GM19467 (cell line): ENCODE measurements around the gene PHACTR1.

Experiments used
- ATAC-seq: cut with Tn5 transposase; IDR thresholded peaks from one replicate; pipeline ENCODE4 v1.9.1; 2021; ENCODE audit warnings: mild to moderate bottlenecking, moderate library complexity; ENCODE audit not compliant: unreplicated experiment

PHACTR1 gene

DNA sequence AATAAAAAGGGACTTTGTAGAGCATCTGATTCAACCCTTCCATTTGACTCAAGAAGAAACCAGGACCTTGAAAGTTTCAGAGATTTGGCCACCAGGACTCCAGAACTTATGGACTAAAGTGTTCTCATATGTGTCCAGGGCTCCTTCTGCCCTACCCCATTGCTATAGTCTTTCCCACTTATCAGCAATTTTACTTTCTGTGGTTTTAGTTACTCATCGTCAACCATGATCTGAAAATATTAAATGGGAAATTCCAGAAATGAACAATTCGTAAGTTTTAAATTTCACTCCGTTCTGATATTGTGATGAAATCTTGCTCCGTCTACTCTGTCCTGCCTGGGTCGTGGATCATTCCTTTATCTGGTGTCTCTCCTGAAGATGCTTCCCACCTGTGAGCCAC, 259.8 kb downstream of the PHACTR1 start:
- ATAC-seq, result no peak

DNA sequence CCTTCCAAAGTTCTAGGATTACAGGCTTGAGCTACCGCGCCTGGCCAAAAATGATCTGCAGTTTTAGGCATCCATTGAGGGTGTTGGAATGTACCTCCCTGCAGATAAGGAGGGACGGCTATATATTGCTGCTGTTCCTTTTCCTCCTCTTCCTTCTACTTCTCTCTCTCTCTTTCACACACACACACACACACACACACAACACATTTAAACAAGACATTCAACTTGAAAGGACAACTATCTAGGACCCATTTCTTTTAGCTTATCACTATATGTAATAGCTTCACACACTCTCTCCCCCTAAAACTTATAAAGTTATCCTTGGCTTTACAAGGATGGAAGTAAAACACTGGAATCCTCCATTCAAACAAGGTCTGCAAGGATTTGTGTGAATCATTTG, 260.6 kb downstream of the PHACTR1 start:
- ATAC-seq, result no peak

DNA sequence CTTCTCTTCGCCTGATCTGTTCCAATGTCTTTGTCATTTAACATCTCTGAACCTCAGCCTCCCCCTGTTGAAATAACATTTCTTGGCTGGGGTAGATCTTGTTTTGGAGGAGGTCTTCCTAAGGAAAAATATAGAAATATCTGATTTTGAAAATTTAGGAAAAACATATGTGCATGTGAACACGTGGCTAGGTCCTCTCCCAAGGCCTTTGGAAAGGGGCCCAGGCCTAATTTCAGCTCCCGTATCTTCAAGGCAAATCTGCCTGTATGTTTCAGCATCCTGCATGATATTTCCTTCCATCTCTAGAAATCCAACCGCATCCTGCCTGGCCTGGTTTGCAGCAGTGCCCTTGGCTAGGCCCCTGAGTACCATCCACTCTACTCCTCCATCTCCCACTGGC, 261.2 kb downstream of the PHACTR1 start:
- no peak for ATAC-seq

DNA sequence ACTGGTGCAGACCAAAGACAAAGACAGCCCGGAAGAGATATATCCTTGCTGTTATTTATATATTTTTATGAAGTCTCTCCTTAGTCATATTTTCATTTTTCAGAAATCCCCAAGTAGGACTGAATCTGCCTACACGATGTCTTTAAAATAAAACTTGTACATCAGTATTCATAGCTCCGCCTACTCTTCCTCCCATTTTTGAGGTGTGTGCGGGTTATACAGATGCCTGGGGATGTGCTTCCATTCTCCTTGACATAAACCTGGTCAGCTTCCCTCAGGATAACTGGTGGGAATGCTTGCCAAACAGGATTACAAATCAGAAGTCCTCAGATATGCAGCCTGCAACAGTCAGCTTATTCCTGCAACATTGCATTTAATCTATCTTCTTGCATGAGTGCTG, 264.2 kb downstream of the PHACTR1 start:
- ATAC-seq, result no peak

DNA sequence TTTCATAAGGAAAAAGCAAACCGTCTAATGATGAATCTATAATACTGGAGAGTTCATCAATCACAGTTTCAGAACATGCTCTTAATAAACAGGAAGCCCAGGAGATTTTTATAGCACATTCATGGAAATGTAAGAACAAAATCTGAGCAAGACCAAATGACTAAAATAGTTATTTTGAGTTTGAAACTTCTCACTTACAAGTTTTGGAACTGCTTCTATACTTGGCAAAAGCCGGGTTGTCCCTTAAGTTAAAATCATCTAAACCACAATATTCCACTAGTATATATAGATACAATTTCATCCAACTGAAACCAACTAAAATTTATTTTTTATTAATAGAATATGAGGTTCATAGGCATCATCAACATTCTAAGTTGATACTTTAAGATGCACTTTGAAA, 268.2 kb downstream of the PHACTR1 start:
- ATAC-seq, result no peak

DNA sequence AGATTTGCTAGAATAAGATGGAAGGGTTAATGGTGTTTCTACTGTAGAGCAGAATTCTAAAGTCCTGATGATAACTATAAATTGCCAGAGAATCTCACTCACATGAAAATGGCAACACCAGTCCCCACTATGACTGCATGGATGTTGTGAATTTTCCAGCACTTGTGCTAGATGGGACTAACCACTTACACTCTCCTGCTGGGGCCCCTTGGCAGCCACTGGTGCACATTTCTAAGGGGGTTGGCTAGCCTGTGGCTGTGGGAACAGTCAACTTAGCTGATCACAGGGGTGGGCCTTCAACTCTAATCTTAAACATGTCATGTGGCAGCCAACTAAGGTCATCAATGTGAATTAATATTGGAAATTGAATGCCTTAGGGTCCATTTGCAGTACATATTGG, 271.2 kb downstream of the PHACTR1 start:
- ATAC-seq, result no peak

DNA sequence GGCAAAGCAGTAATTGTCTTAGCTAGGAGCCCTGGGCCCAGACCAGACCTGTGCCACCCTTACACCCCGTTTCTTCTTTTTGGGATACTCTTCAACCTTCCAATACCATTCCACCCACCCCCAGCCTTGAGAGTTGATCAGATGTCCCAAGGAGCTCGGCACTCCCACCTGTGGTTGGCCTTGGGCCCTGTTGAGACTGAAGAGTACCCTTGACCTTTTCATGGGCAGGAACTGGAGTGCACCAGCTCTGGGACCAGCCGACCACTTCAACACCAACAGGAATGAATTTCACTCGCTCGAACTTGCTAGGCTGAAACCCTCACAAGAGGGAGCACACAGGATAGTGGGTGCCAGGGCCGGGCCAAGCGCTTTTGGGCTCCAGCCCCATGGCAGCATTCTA, 273.6 kb downstream of the PHACTR1 start:
- ATAC-seq, result no peak

DNA sequence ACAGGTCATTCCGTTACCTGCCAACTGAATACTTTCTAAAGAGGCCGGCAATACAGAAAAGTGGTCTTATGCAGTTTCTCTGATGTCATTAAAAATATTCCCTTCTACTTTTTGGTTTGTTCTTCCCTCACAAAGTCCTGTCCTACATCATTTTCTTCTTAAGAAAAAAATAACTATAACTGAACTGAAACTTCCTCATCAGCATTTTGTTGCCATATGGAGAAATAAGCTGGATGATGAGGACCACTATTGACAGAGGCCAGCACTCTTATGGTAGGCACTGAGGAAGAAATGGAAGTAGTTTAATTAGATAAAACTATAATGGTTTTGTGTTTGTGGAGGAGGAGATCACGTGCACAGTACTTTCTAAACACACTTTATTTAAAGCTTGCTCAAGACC, 274.9 kb downstream of the PHACTR1 start:
- ATAC-seq, result no peak

DNA sequence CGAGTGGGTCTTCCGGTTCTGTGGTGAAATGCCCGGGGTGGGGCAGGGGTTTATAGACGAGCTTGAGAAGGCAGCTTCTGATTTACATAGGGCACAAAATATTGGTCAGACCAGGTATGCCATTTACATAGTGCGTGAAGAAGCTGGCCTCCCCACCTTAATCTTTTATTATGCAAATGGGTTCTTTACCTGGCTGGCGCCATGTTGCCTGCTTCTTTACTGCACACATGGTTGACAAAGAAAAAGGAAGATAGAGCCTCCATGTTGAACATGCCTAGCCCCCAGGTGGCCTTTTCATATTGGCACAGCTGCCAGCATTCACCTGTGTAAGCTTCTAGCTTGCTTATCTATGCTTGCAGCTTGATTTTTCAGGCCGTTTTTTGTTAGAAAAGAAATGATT, 276.2 kb downstream of the PHACTR1 start:
- no peak for ATAC-seq

DNA sequence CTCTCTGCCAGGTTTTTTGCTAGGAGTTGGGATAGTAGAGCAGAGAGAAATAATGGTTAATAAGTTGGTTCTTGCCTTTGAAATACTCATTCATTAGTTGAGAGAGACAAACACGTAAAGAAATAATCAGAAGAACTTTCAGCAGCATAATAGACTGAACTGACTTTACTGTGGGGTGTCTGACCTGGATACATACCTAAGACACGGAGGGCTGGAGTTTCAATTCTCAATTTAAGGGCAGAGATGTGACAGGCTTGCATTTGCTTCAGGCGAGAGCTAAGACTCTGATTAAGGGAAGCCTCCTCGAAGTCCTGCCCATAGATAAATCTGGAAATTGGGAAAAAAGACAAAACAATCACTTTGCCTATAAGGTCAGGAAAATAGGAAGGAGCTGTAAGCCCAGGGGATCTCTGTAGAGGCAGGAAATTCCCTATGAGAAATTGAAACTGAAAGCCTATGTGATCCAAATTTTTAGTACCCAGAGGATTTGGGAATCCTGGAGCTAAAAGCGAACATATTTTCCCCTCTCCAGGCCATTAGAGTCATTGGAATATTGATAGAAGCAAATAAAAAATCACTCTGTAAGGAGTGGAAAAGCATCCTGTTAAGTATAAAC, 276.8 kb downstream of the PHACTR1 start:
- no peak for ATAC-seq

DNA sequence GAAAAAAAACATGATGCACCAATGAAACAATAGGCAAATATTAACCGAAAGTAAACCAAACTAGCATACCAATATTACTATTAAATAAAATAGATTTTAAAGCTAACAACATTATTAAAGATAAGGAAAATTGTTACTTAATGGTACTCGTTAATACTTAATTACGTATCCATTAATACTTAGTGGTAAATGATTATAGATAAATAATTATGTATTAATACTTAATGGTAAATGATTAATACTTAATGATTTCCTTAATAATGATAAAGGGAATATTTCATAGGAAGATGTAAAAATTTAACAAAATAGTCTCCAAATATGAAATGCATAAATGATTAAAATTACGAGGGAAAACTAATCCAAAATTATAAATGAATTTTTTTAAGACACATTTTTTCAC, 278.9 kb downstream of the PHACTR1 start:
- no peak for ATAC-seq

DNA sequence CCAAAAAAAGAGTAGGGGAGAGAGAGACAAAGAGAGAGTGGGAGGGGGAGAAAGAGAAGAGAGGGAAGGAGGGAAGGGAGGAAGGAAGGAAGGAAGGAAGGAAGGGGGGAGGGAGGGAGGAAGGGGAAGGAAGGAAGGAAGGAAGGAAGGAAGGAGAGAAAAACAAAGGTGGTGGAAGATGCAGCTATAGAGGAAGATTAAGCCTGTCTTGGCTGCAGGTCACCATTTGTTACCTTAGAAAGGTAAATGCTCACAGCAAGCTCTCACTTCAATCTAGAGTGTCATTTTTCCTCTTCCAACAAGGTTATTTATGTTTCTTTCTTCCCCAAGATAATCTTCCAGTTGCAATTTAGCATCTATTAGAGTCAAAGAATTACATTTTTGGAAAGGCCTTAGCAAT, 284.0 kb downstream of the PHACTR1 start:
- ATAC-seq, result no peak

DNA sequence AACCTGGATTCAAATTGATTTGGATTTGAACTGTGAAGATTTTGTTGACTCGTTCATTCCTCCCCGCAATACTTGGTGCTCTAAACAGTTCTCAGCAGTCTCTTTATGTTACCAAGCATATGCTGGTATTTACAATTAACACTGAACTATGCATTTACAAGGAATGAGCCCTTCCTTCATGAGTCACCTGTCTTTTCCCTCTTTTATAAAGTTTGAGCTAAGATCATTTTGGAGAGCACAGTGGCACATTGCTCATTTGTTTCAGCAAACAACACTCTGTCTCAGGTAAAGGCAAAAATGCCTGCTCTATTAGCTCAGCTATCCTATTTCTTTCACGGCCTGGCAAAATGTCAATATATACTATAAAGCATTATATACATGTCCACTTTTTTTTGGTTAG, 285.4 kb downstream of the PHACTR1 start:
- no peak for ATAC-seq

DNA sequence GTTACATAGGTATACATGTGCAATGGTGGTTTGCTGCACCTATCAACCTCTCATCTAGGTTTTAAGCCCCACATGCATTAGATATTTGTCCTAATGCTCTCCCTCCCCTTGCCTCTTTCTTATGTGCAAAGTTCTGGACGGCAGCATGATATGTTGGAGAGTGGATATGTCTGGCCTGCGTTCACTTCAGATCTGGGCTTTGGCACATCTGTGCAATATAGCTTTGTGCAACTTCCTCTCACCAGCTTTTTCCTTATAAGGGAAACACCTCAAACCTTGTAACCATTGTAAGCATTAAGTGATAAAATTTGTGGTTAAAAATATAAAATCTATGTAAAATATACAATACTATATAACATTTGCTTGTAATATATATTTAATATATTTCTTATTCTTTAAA, 288.0 kb downstream of the PHACTR1 start:
- ATAC-seq, result no peak

DNA sequence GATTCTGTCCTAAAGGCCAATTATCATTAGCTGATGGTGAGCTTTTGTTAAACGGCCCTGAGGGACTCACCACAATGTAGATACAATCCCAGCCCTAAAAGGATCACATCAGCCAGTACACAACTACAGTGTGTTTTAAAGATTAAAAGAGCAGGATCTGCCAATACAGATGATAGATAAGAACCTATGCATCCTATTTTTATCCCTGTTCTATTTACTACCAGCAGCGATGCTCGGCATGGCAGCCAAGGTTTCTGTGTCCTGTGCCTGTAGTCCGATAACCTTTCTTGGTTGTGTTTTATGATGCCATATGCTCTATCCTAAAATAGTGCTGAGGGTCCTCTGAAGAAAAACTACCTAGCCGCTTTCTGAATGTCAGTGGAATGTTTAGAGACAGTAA, 289.4 kb downstream of the PHACTR1 start:
- no peak for ATAC-seq

DNA sequence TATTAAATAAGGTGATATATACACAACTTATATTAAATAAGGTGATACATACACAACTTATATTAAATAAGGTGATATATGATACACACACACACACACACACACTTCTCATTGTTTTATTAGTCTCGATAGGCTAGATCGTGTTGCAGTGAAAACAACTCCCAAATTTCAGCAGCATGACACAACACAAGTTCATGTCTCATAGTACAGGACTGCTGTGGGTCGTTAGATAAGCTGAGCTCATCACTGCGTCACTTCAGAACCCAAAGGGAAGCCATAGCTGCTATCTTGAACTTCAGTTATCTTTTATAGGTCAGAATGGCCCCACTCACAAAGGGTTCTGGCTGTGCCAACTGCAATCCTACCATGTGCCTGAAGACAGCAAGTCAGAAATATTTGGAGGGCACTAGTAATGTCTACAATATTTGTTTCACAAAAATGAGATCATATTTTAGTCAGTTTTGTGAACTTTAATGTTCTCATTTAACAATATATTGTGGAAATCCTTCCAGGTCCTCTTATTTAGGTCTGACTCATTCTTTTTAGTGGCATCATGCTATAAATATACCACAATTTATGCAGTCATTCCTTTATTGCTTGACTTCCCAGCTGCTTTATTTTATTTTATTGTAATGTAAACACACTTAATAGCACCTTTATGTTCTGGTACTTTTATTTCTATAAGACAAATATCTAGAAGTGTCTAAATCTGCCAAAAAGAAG, 290.2 kb downstream of the PHACTR1 start:
- no peak for ATAC-seq

DNA sequence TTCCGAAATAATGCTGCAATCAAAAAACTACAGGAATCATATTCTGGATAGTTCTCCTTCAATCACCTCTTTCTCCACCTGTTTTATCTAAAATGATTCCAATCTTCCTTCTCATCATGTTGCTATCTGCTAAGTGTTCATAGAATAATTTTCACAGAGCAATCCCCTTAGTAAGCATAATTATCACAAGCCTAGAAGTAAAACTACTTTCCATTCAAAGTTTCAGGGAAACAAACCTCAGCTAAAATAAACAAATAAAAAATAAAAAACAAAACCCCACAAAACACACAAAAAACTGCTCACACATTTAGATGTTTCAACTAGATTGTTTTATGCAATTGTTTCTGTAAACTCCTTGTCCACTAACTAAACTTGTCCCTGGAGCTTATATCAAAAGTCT, 291.2 kb downstream of the PHACTR1 start:
- no peak for ATAC-seq

DNA sequence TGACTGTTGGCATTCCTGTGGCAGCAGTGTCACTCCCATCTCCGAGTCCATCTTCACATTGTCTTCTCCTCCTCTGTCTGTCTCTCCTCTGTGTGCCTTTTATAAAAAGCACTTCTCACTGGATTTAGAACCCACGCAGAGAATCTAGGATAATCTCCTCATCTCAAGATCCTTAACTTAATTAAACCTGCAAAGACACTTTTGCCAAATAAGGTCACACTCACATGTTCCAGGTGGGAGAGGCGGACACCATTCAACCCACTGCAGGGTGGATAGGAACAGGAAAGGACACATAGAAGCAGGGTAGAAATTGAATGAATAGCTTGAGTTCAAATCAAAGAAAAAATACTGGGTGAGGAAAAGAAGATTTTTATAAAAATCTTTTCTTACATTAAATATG, 292.5 kb downstream of the PHACTR1 start:
- no peak for ATAC-seq

DNA sequence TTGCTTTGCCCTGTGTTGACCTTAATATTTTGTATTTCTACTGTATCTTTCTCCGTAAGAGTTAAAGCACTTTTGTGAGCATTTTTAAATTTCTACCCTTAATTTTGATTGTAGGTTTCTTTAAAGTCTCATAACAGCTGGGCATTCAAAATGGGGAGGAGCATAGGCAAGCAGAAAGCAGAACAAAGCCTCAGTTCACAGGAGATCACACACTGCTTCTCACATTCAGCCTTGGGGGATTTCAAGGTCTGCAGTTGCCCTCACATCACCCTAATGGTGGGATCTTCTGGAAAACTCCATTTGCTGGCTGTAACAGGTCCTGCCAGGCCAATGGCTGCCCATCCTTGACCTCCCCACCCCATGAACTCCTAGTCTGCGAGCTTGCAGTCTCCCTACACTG, 292.9 kb downstream of the PHACTR1 start:
- ATAC-seq, result no peak

DNA sequence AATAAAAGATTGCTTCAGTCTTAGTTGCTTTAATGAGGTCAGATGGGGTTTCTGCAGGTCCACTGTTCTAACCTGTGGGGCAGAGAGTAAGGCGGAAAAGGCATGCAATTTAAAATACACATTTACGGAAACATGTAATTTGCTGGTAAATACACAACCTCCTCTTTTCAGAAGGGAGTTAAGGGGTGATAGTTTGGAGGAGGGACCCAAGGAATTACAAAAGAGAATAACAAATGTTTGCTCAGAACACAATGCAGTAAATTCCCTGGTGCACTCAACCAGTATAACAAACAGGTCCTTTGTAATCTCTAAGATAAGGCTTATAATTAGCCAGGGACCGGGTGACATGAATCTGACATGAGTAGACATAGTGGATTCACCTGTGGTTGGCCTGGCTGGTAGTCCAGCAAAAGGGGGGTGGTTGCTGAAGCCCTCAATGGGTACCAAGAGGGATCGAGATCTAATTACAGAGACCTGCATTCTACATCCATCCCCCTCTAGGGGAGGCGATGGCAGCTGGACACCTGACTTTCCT, 295.1 kb downstream of the PHACTR1 start:
- no peak for ATAC-seq

DNA sequence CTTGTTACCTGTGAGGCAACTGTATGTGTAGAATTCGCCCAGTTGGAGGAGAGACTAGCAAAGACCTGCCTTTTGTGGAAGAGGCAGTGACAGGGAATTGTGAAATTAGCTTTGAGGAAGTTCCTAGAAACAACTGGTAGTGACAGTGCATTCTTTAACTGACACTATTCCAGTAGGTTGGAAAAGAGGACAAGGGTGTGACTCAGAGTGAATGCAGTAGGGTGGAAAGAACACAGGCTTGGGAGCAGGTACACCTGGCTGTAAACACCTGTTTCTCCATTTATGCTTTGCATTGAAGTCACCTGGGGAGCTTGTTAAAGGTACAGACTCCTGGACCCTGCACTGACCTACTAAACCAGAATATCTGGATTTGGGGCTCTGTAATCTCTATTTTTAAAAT, 295.7 kb downstream of the PHACTR1 start:
- ATAC-seq, result no peak

DNA sequence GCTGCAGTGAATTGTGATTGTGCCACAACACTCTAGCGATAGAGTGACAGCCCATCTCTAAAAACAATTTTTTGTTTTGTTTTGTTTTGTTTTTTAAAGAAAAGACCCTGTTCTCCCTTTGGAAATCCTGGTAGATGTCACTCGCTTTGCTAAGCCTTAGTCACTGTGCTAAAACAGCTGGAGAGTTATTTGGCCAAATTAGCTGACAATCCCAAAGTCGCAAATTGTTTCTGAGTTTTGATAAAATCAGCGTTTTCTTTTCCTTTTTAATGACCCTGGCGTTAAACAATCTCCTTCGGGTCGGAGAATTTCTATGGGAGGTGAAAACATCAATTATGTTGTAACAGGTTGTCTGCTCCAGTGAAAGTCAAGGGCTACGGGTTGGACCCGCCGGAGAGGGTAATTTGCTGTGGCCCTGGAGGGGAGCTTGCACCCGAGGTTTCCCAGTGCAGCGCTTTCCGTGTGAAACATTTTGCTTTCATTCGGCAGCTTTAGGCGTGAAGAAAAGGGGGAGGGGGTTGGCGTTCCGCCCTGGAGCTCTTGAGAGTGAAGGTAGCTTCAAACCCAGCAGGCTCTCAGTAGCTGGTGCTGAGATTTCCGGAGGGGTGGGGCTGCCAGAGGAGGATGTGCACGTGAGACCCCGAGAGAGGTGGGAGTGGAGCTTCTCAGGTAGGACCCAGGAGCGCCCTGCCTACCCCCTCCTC, 296.6 kb downstream of the PHACTR1 start:
- no peak for ATAC-seq
